Neuronal stem cell (in vitro differentiated cells): ENCODE results near the gene SDCCAG8.
A peak's percentile ranks its signal among the peaks of the same experiment; 100 is the strongest.

Experiments
- DNase-seq: peaks from one replicate; pipeline ENCODE4 v3.0.0-alpha.2; 2013; ENCODE audit warnings: low spot score
- H2AFZ ChIP-seq: one replicate; pipeline ENCODE4 v1.6.1; 2013; ENCODE audit warnings: mild to moderate bottlenecking, low read length, inconsistent platforms
- H2AK5ac ChIP-seq: 2 replicates; pipeline ENCODE4 v1.6.1; 2013; ENCODE audit warnings: low read depth, mild to moderate bottlenecking, inconsistent platforms, low read length, moderate library complexity, mixed read lengths
- H2BK120ac ChIP-seq: 2 replicates; pipeline ENCODE4 v1.6.1; 2013; ENCODE audit warnings: low read depth, mild to moderate bottlenecking, inconsistent platforms, low read length, moderate library complexity, mixed read lengths
- H2BK12ac ChIP-seq: one replicate; pipeline ENCODE4 v1.6.1; 2013; ENCODE audit warnings: low read length, inconsistent platforms
- H2BK15ac ChIP-seq: 2 replicates; pipeline ENCODE4 v1.6.1; 2013; ENCODE audit warnings: mild to moderate bottlenecking, low read length, inconsistent platforms, mixed read lengths
- H2BK5ac ChIP-seq: one replicate; pipeline ENCODE4 v1.6.1; 2013; ENCODE audit warnings: inconsistent platforms, mild to moderate bottlenecking, low read length, moderate library complexity
- H3K14ac ChIP-seq: one replicate; pipeline ENCODE4 v1.6.1; 2013; ENCODE audit warnings: low read length, inconsistent platforms
- H3K18ac ChIP-seq: 2 replicates; pipeline ENCODE4 v1.6.1; 2013; ENCODE audit warnings: low read length, inconsistent platforms
- H3K23ac ChIP-seq: 2 replicates; pipeline ENCODE4 v1.6.1; 2013; ENCODE audit warnings: low read depth, mild to moderate bottlenecking, mixed read lengths, low read length, inconsistent platforms; ENCODE audit not compliant: poor library complexity
- H3K27ac ChIP-seq: replicated peaks from 3 replicates; pipeline ENCODE4 v1.5.1; 2013; ENCODE audit warnings: low read length, inconsistent platforms
- H3K27me3 ChIP-seq, 3 experiments: 2 replicates each; pipeline ENCODE4 v1.6.1; 2013; ENCODE audit warnings: low read length in 3 of 3, mild to moderate bottlenecking in 2 of 3, inconsistent platforms in 1 of 3, low read depth in 1 of 3, mixed read lengths in 1 of 3, moderate library complexity in 1 of 3; ENCODE audit not compliant: control insufficient read depth in 3 of 3, insufficient read depth in 3 of 3
- H3K36me3 ChIP-seq, 2 donors: replicated peaks in 1 of 2; 2 replicates each; pipeline ENCODE4 v1.6.1; 2013; ENCODE audit warnings: low read length in 2 of 2; ENCODE audit not compliant: control insufficient read depth in 2 of 2, insufficient read depth in 2 of 2
- H3K4ac ChIP-seq: 2 replicates; pipeline ENCODE4 v1.6.1; 2013; ENCODE audit warnings: inconsistent platforms, mild to moderate bottlenecking, low read length, moderate library complexity
- H3K4me1 ChIP-seq, 2 donors: 1 replicate in 1 of 2; 2 replicates in 1 of 2; pipeline ENCODE4 v1.6.1; 2013; ENCODE audit warnings: low read length in 2 of 2, low read depth in 1 of 2; ENCODE audit not compliant: control insufficient read depth in 2 of 2, insufficient read depth in 1 of 2
- H3K4me2 ChIP-seq: one replicate; pipeline ENCODE4 v1.6.1; 2013; ENCODE audit warnings: mild to moderate bottlenecking, low read length, inconsistent platforms; ENCODE audit not compliant: insufficient read depth, poor library complexity, severe bottlenecking
- H3K4me3 ChIP-seq, 2 donors: 2 replicates each; pipeline ENCODE4 v1.5.1; 2013; ENCODE audit warnings: low read length in 2 of 2, mild to moderate bottlenecking in 2 of 2, inconsistent platforms in 1 of 2, moderate library complexity in 1 of 2
- H3K79me1 ChIP-seq: one replicate; pipeline ENCODE4 v1.6.1; 2013; ENCODE audit warnings: low read depth, mild to moderate bottlenecking, inconsistent platforms, low read length, moderate library complexity
- H3K9ac ChIP-seq: one replicate; pipeline ENCODE4 v1.6.1; 2013; ENCODE audit warnings: mild to moderate bottlenecking, low read depth, low read length, inconsistent platforms; ENCODE audit not compliant: poor library complexity
- H3K9me3 ChIP-seq, 2 donors: replicated peaks in 1 of 2; 2 replicates each; pipeline versions ENCODE3 to v1.6.1; 2013; ENCODE audit warnings: low read length in 2 of 2, mild to moderate bottlenecking in 2 of 2, inconsistent platforms in 1 of 2, low read depth in 1 of 2, mixed read lengths in 1 of 2, moderate library complexity in 1 of 2; ENCODE audit not compliant: control insufficient read depth in 2 of 2, insufficient read depth in 1 of 2
- H4K8ac ChIP-seq: one replicate; pipeline ENCODE4 v1.6.1; 2013; ENCODE audit warnings: low read depth, mild to moderate bottlenecking, inconsistent platforms, low read length, moderate library complexity
- H4K91ac ChIP-seq: one replicate; pipeline ENCODE4 v1.6.1; 2013; ENCODE audit warnings: low read length, low read depth, mild to moderate bottlenecking, inconsistent platforms; ENCODE audit not compliant: poor library complexity
- WGBS, 2 donors: extraction: QIAGEN DNeasy Blood & Tissue Kit; methylation state at CpG; one replicate each; pipeline ENCODE4 v1.1.7; 2013; ENCODE audit warnings: missing lambda C conversion rate in 2 of 2, mixed read lengths in 1 of 2; ENCODE audit not compliant: insufficient read length in 2 of 2, insufficient replicate concordance in 1 of 2; ENCODE audit errors: extremely low coverage in 2 of 2; 5-methylcytosine and 5-hydroxymethylcytosine counted together

SDCCAG8 gene

DNA sequence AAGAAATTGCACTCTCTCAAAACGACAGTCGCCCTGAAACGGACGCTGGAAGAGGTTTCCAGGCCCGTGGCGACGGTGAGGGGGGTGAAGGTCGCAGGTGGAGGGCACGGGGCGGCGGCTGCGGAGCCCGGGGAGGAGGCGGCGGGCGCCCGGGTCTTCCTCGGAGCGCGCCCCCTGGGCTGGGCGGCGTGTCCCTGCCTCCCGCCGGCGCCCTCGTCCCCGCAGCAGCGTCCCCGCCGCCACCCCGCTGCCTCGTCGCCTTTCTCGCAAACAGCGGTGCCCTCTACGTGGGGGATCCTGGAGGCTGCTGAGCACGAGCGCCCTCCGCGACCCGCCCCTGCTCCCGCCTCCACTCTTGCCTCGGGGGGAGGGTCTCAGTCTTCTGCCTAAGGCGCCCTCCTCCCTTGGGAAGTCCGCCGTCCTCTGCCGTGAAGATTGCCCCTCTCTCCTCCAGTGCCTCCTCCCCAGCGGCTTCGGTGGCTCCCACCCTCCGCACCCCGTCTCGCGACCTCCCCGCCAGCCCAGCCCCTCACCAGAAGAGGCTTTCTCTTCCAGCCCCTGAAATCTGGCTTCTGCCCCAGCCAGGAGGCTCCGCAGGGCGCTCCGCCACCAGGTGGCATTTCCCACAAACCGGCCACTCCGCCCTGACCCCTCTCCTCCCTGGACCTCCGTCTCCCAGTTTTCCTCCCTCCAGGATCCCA is 227.4 kb downstream of the SDCCAG8 start:
- H3K27ac ChIP-seq = peak overlapping the region; percentile 17
- peak overlapping the region in 1 of 2 donors; percentile 70 for H3K4me3 ChIP-seq
- DNase-seq = peak; percentile 33

GRCh38 chr1:243483952-243484351 is 228.1 kb downstream of the SDCCAG8 start:
- WGBS, 2 donors = no CpG with 5 or more reads among the region's 16 CpGs

More for the DNA sequence above, 227.4 kb downstream of the SDCCAG8 start:
- Histone ChIP-seq H3K4me1 (peaks cover 0 to 20% of the 10 kb centered on the region in 2 donors), H3K79me1 (no peaks in the 10 kb centered on the region), H2BK5ac (peak overlapping the region; percentile 94), H2AK5ac (peak overlapping the region; percentile 10), H2AFZ (no peak overlapping the region), H3K9me3 (peaks cover 2 to 3% of the 10 kb centered on the region in 2 donors), H2BK15ac (peak overlapping the region; percentile 71), H3K23ac (peak overlapping the region; percentile 74), H3K4me2 (peak overlapping the region; percentile 82), H3K4ac (peak overlapping the region; percentile 31), H4K8ac (peak overlapping the region; percentile 95), H2BK12ac (no peak overlapping the region), H3K14ac (peak overlapping the region; percentile 61), H3K18ac (peak overlapping the region; percentile 98), H3K9ac (peak overlapping the region; percentile 70), H3K27me3 (no peaks in the 10 kb centered on the region), H4K91ac (peak overlapping the region; percentile 76), H2BK120ac (peak overlapping the region; percentile 88), H3K36me3 (no peaks in the 10 kb centered on the region)
- WGBS, 2 donors = no CpG with 5 or more reads among the region's 60 CpGs

DNA sequence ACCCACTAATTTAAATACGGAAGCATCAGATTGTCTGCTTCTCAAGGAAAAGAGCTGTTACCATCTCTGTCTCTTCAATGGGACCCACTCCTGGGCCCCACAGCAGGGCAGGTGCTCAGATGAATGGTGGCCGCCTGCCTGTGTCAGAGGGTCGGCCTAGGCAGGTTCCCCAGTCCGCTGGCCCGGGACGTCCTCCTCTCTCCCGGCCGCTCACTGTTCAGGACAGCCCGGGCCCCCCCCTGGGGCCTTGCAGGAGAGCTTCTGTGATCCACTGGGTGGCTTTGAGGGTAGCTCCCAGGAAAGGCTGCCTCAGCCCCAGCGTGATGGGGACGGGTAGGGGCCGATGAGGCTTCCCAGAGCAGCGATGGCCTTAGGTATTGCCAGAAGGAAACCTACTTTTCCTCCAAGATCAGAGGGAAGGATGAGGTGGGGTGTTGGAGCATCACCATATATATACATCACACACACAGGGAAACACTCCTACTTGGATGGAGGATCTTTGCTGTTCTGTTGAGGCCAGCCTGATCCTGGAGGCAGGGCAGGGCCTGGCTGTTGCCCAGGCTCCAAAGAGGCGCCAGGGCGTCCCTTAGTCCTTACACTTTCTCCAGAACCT is 231.3 kb downstream of the SDCCAG8 start:
- peaks cover 2 to 8% of the 10 kb centered on the region in 2 donors for H3K9me3 ChIP-seq
- peaks cover 0 to 2% of the 10 kb centered on the region in 2 donors for H3K36me3 ChIP-seq
- H3K4ac ChIP-seq = no peak overlapping the region
- H2BK5ac ChIP-seq = peak overlapping the region; percentile 31
- no peak overlapping the region for H3K27ac ChIP-seq
- no peak overlapping the region for H4K8ac ChIP-seq
- H3K9ac ChIP-seq = peak overlapping the region; percentile 1
- H3K23ac ChIP-seq = no peak overlapping the region
- no peak overlapping the region for H2AFZ ChIP-seq
- H2BK15ac ChIP-seq = peak overlapping the region; percentile 7
- no peak overlapping the region for H4K91ac ChIP-seq
- no peak overlapping the region for H2BK12ac ChIP-seq
- no peak overlapping the region for H3K14ac ChIP-seq
- peaks cover 0 to 22% of the 10 kb centered on the region in 2 donors for H3K4me1 ChIP-seq
- no peaks in the 10 kb centered on the region for H3K79me1 ChIP-seq
- H3K4me3 ChIP-seq = no peak overlapping the region
- no peaks in the 10 kb centered on the region for H3K27me3 ChIP-seq
- no peak overlapping the region for H2BK120ac ChIP-seq
- no peak overlapping the region for H3K4me2 ChIP-seq
- peak overlapping the region; percentile 74 for H2AK5ac ChIP-seq
- no peak for DNase-seq
- no CpG with 5 or more reads among the region's 15 CpGs for WGBS, 2 donors
- H3K18ac ChIP-seq = peak overlapping the region; percentile 77

More at GRCh38 chr1:243483952-243484351, 228.1 kb downstream of the SDCCAG8 start:
- H3K4ac ChIP-seq = no peak overlapping the region
- H2AFZ ChIP-seq = no peak overlapping the region
- H3K36me3 ChIP-seq = no peaks in the 10 kb centered on the region
- no peak overlapping the region for H3K27ac ChIP-seq
- peak overlapping the region; percentile 76 for H3K18ac ChIP-seq
- H2BK120ac ChIP-seq = peak overlapping the region; percentile 88
- peak overlapping the region; percentile 82 for H3K4me2 ChIP-seq
- H3K23ac ChIP-seq = peak overlapping the region; percentile 46
- no peak overlapping the region for H3K4me3 ChIP-seq
- H4K91ac ChIP-seq = peak overlapping the region; percentile 57
- H3K9me3 ChIP-seq = peaks cover 2 to 3% of the 10 kb centered on the region in 2 donors
- no peak overlapping the region for H3K14ac ChIP-seq
- peak overlapping the region; percentile 88 for H2AK5ac ChIP-seq
- H2BK15ac ChIP-seq = peak overlapping the region; percentile 71
- peaks cover 0 to 23% of the 10 kb centered on the region in 2 donors for H3K4me1 ChIP-seq
- no peaks in the 10 kb centered on the region for H3K79me1 ChIP-seq
- H4K8ac ChIP-seq = no peak overlapping the region
- no peak for DNase-seq
- H2BK12ac ChIP-seq = peak overlapping the region; percentile 59
- no peak overlapping the region for H3K9ac ChIP-seq
- no peak overlapping the region for H2BK5ac ChIP-seq
- H3K27me3 ChIP-seq = no peaks in the 10 kb centered on the region

DNA sequence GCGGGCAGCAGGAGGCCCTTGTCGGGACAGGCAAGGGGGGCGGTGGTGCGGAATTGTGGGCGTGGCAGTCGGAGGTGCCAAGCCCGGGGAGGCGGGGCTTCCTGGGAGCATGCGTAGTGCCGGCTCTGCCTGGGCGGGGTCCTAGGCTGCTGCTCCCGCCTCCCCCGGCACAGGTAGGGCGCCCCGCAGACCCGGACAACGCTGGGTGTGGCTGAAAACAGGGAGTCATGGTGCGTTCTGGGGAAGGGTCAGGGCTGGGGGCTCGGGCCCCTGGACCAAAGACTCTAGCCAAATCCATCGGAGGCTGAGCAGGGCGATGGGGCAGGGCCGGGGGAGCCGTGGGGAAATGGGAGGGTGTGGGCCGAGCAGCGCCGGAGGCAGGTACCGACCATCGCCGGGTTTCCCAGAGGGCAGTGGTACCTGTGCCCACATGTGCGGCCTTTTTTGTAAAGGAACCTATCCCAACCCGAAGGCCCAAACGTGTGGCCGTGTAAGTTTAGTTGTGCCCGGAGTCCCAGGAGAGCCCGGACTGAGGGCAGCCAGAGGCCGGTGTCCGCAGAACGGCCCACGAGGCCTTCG is 231.9 kb downstream of the SDCCAG8 start:
- DNase-seq = no peak
- H4K8ac ChIP-seq = no peak overlapping the region
- H2BK12ac ChIP-seq = no peak overlapping the region
- no peak overlapping the region for H3K4ac ChIP-seq
- peaks cover 2 to 5% of the 10 kb centered on the region in 2 donors for H3K9me3 ChIP-seq
- no peak overlapping the region for H3K4me2 ChIP-seq
- WGBS, 2 donors = no CpG with 5 or more reads among the region's 40 CpGs
- H3K79me1 ChIP-seq = no peaks in the 10 kb centered on the region
- no peak overlapping the region for H2AFZ ChIP-seq
- no peaks in the 10 kb centered on the region for H3K27me3 ChIP-seq
- peak overlapping the region; percentile 31 for H2BK5ac ChIP-seq
- peak overlapping the region; percentile 74 for H2AK5ac ChIP-seq
- H3K4me1 ChIP-seq = peaks cover 0 to 16% of the 10 kb centered on the region in 2 donors
- H2BK15ac ChIP-seq = peak overlapping the region; percentile 7
- H2BK120ac ChIP-seq = peak overlapping the region; percentile 6
- H3K23ac ChIP-seq = no peak overlapping the region
- no peak overlapping the region for H3K27ac ChIP-seq
- no peak overlapping the region for H3K14ac ChIP-seq
- H3K36me3 ChIP-seq = peaks cover 0 to 2% of the 10 kb centered on the region in 2 donors
- H4K91ac ChIP-seq = no peak overlapping the region
- H3K4me3 ChIP-seq = no peak overlapping the region
- H3K18ac ChIP-seq = peak overlapping the region; percentile 77
- H3K9ac ChIP-seq = peak overlapping the region; percentile 22
